K562 (cell line): Measurements from ENCODE around the gene INO80C. TPM values are rescaled to one million over a fixed set of nuclear protein-coding genes. Genes with fewer than 3 reads are reported as not detected.

ENCODE experiments used
- E2F8 ChIP-seq: fragments of 450-650 bp; IDR thresholded peaks from 2 replicates; pipeline ENCODE4 v1.7.1; 2018; ENCODE audit warnings: mild to moderate bottlenecking, low read depth; ENCODE audit not compliant: partially characterized antibody
- HES1 ChIP-seq: fragments of 450-650 bp; IDR thresholded peaks from 2 replicates; pipeline ENCODE4 v1.6.1; 2016; ENCODE audit warnings: low read depth, mild to moderate bottlenecking, moderate library complexity
- JUND ChIP-seq, 2 experiments: IDR thresholded peaks; 2 replicates in 1 of 2; 3 replicates in 1 of 2; pipeline ENCODE4 v1.6.1; 2011; ENCODE audit warnings: borderline replicate concordance in 2 of 2, low read depth in 2 of 2, low read length in 2 of 2, improper control_type of control experiment in 1 of 2, missing biosample characterization in 1 of 2, missing genetic modification characterization in 1 of 2, missing genetic modification reagents in 1 of 2
- LARP7 ChIP-seq: fragments of 450-650 bp; IDR thresholded peaks from 2 replicates; pipeline ENCODE4 v1.6.1; 2016
- MAFK ChIP-seq: IDR thresholded peaks from 2 replicates; pipeline ENCODE4 v1.6.1; 2011; ENCODE audit warnings: low read length, improper control_type of control experiment
- MAX ChIP-seq: sonication (generic); formaldehyde crosslinking; IDR thresholded peaks from 2 replicates; pipeline ENCODE4 v1.9.0; 2022; ENCODE audit warnings: mild to moderate bottlenecking, missing genetic modification reagents
- MYC ChIP-seq, 2 experiments: fragments of 250-450 bp in 1 of 2; sonication (Bioruptor Pico) in 1 of 2; IDR thresholded peaks; 2 replicates each; pipeline versions ENCODE4 v1.5.1 to v1.6.1; 2012 to 2021; ENCODE audit warnings: low read depth in 2 of 2, borderline replicate concordance in 1 of 2, improper control_type of control experiment in 1 of 2, low read length in 1 of 2, mild to moderate bottlenecking in 1 of 2, moderate library complexity in 1 of 2
- PKNOX1 ChIP-seq: fragments of 450-650 bp; IDR thresholded peaks from 2 replicates; pipeline ENCODE4 v1.6.1; 2016
- POLR2A ChIP-seq: fragments of 450-650 bp; conservative IDR thresholded peaks from 2 replicates; pipeline ENCODE4 v1.6.1; 2016
- SOX6 ChIP-seq: fragments of 450-650 bp; IDR thresholded peaks from 2 replicates; pipeline ENCODE4 v1.6.1; 2014; ENCODE audit warnings: mild to moderate bottlenecking
- SRF ChIP-seq, 2 experiments: fragments of 250-450, 450-650 bp in 1 of 2; sonication (Bioruptor Pico) in 1 of 2; sonication (generic) in 1 of 2; formaldehyde crosslinking; IDR thresholded peaks; 2 replicates each; pipeline versions ENCODE4 v1.5.0 to v1.5.1; 2020 to 2022; ENCODE audit warnings: mild to moderate bottlenecking in 1 of 2, missing genetic modification reagents in 1 of 2
- TEAD4 ChIP-seq, 2 experiments: sonication (generic) in 1 of 2; formaldehyde crosslinking in 1 of 2; IDR thresholded peaks; 2 replicates each; pipeline versions ENCODE4 v1.6.1 to v1.8.0; 2012 to 2022; ENCODE audit warnings: borderline replicate concordance in 1 of 2, inconsistent platforms in 1 of 2, low read length in 1 of 2, mild to moderate bottlenecking in 1 of 2, missing genetic modification reagents in 1 of 2
- ZBTB26 ChIP-seq: fragments of 450-650 bp; formaldehyde crosslinking; IDR thresholded peaks from 2 replicates; pipeline ENCODE4 v1.4.0; 2022; ENCODE audit warnings: missing genetic modification characterization
- ZNF133 ChIP-seq: fragments of 250-450 bp; sonication (Bioruptor Pico); IDR thresholded peaks from 2 replicates; pipeline ENCODE4 v1.4.0; 2020; ENCODE audit warnings: mild to moderate bottlenecking
- ZNF449 ChIP-seq: fragments of 250-450 bp; sonication (Bioruptor Pico); IDR thresholded peaks from 2 replicates; pipeline ENCODE4 v1.8.0; 2022; ENCODE audit warnings: moderate library complexity, mild to moderate bottlenecking, inconsistent platforms
- ZNF507 ChIP-seq: conservative IDR thresholded peaks from 2 replicates; pipeline ENCODE4 v1.6.1; 2017; ENCODE audit warnings: missing genetic modification characterization, missing compliant biosample characterization
- ZNF584 ChIP-seq: fragments of 200-800 bp; sonication (Bioruptor generic); IDR thresholded peaks from 2 replicates; pipeline ENCODE4 v1.6.1; 2016; ENCODE audit warnings: low read depth, mild to moderate bottlenecking, missing genetic modification characterization, missing compliant biosample characterization
- polyA plus RNA-seq, 8 experiments: library from polyadenylated mRNA; depleted of rRNA in 4 of 8; stranded (reverse) in 5 of 8; unstranded in 3 of 8; fragments of >200 nt; fragmentation: Nextera tagmentation in 2 of 8; fragmentation: Illumina TruSeq in 1 of 8; extraction: Ambion mirVana in 2 of 8; extraction: Trizol in 1 of 8; gene quantifications; 2 replicates each; pipeline versions ENCODE4 v1.2.1 to v1.2.3, GENCODE V29; 2011 to 2014; ENCODE audit warnings: inconsistent platforms in 1 of 8, missing spikeins in 1 of 8
- total RNA-seq, 7 experiments: library from RNA; depleted of rRNA in 6 of 7; stranded (reverse); fragments of >200 nt in 6 of 7; fragmentation: Illumina TruSeq in 2 of 7; extraction: Trizol in 2 of 7; gene quantifications; 2 replicates each; pipeline versions ENCODE4 v1.2.1 to v1.2.3, GENCODE V29; 2011 to 2021; ENCODE audit warnings: low replicate concordance in 1 of 7

INO80C gene
- total and polyA plus RNA-seq, 9 of the 15 experiments (the other 6 are each of a cell fraction or from before 2014, with no cell fraction given), result 14.3 to 53.3 (median 46.6) TPM

- TF ChIP-seq ZNF449 (CRISPR knock-in tag), result no peak
- no peak for TF ChIP-seq ZNF133 (CRISPR knock-in tag)
- peak in 1 of 2 experiments; percentile 67; a peak in 1 of 4 replicates for TF ChIP-seq SRF (CRISPR knock-in tag; IDR thresholded peaks at IDR 0.05)
- peak; percentile 40; the same call in 1 of the 2 replicates for TF ChIP-seq JUND (IDR thresholded peaks at IDR 0.05; ENCODE audit: borderline replicate concordance, low read depth, low read length)
- TF ChIP-seq JUND (tag; IDR thresholded peaks at IDR 0.05; ENCODE audit: borderline replicate concordance, low read depth, low read length), result no peak; the same call in 2 of the 3 replicates
- no peak for TF ChIP-seq POLR2A
- TF ChIP-seq MAFK, result 0 out of 2 replicates have a peak, but pooled peaks have one; percentile 4
- TF ChIP-seq PKNOX1, result peak; percentile 78
- no peak for TF ChIP-seq ZNF584
- no peak for TF ChIP-seq MAX (CRISPR knock-in tag)
- no peak for TF ChIP-seq ZBTB26 (CRISPR knock-in tag)
- TF ChIP-seq TEAD4 (IDR thresholded peaks at IDR 0.05; ENCODE audit: low read length), result peak; percentile 54; the same call in 1 of the 2 replicates
- no peak for TF ChIP-seq TEAD4 (CRISPR knock-in tag; IDR thresholded peaks at IDR 0.05; ENCODE audit: borderline replicate concordance)
- TF ChIP-seq LARP7, result no peak
- no peak for TF ChIP-seq ZNF507 (tag)
- TF ChIP-seq HES1, result peak; percentile 78
- peak; percentile 76 for TF ChIP-seq SOX6
- no peak; the same call in 1 of the 2 replicates for TF ChIP-seq MYC (IDR thresholded peaks at IDR 0.05; ENCODE audit: low read depth, low read length)
- TF ChIP-seq MYC (CRISPR knock-in tag; IDR thresholded peaks at IDR 0.05; ENCODE audit: borderline replicate concordance, low read depth), result no peak
- TF ChIP-seq E2F8, result no peak
These were observed 8.4 kb upstream of the INO80C start (continued) for GRCh38 chr18:35506024-35506712.
